Astrocyte of the cerebellum (primary cell): Measurements from ENCODE around the gene P2RX4.

Source experiments
- DNase-seq: peaks from one replicate; pipeline ENCODE4 v3.0.0-alpha.2; 2011; ENCODE audit warnings: low read depth
- H3K4me3 ChIP-seq: 2 replicates; pipeline ENCODE4 v1.5.1; 2011; ENCODE audit warnings: mild to moderate bottlenecking, low read depth, low read length, moderate library complexity
- in situ Hi-C: cut with HindIII; loops from 2 replicates; pipeline ENCODE4 v1.10.0; 2017; ENCODE audit warnings: low sequenced_read_pairs
- TF ChIP-seq, protein P1 (sequence below): IDR thresholded peaks from 2 replicates; pipeline ENCODE4 v1.5.1; 2012; ENCODE audit warnings: low read length, low read depth, moderate library complexity, mild to moderate bottlenecking; ENCODE audit errors: missing control alignments

P2RX4 gene

DNA sequence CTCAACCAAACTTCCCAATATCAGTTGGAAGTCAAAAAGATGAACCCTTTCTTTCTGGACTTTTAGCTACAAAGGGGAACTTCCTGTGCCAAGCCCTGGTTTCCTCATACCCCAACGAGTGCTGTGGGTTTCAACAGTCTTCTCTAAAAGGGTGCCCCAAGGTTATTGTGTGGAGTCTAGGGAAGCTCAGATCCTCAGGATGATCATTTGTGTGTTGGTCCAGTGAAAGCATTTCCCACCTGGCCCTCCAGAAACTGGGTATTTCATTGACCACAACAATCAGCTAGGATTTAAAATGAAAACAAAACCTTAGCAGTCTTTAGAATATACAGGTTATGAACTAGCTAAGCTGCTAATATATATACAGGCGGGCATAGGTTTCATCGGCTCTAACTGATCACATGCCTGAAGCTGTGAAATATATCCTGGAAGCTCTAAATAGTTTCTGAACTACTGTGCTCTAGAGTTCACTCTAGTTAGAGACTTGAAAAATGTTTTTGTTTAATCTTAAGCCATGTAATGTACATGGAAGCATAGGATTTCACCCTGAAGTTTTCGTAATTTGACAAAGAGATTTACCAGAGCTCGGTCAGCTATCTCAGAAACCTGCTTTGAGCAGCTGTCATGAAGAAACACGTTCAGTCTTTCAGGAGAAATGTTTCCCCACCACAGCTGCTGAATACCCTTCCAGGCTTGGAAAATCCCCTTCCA, 29.6 kb downstream of the P2RX4 start:
- no peak for DNase-seq
- in situ Hi-C loops: no loop called here
- no peak overlapping the region for H3K4me3 ChIP-seq
- TF ChIP-seq, protein P1, sequence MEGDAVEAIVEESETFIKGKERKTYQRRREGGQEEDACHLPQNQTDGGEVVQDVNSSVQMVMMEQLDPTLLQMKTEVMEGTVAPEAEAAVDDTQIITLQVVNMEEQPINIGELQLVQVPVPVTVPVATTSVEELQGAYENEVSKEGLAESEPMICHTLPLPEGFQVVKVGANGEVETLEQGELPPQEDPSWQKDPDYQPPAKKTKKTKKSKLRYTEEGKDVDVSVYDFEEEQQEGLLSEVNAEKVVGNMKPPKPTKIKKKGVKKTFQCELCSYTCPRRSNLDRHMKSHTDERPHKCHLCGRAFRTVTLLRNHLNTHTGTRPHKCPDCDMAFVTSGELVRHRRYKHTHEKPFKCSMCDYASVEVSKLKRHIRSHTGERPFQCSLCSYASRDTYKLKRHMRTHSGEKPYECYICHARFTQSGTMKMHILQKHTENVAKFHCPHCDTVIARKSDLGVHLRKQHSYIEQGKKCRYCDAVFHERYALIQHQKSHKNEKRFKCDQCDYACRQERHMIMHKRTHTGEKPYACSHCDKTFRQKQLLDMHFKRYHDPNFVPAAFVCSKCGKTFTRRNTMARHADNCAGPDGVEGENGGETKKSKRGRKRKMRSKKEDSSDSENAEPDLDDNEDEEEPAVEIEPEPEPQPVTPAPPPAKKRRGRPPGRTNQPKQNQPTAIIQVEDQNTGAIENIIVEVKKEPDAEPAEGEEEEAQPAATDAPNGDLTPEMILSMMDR: no peak

DNA sequence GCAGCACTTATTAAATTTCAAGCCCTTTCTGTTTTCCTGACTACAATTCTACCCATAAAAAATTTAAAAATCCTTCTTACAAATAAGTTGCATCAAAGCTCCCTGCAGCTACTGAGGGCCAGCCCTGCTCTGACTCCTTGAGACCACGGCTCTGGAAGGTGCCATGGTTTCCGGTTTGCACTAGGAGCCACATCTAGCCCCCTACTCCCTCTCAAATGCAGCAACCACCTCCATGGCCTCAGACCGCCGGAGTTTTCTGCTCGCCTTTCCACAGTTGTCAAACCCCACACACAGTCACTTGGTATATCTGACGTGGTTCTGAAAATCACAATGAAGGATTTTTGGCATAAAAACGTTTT, 30.1 kb downstream of the P2RX4 start:
- TF ChIP-seq, protein P1: no peak
- no peak overlapping the region for H3K4me3 ChIP-seq
- no peak for DNase-seq
- in situ Hi-C loops: no loop called here

DNA sequence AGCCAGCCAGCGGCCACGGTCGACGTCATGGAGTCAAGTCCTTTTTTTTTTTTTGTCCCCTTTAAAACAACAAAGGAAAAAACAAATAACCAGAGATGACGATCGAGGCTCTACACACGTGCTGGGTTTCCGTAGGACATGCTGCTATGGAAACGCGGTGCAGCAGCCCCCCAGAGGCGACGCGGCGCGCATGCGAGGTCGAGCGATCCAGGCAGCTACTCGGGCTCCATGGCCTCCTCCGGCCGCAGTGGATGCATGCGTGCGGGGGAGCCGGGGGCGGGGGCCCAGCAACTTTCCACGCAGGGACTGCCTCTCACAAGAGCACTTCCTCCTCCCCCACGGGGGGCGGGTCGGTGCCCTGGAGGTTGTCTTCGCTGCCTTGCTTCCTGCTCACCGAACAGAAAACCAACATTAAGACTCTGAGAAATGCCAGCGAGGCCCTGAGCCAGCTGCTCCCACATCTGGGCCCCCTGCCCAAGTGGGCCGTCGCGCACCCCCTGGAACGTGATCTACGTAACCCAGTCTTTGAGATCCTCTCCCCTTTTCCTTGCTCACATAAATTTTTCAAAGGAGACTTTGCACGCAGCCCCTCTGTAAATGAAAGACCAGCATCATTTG, 30.7 kb downstream of the P2RX4 start:
- no peak overlapping the region for H3K4me3 ChIP-seq
- no peak for DNase-seq
- TF ChIP-seq, protein P1: no peak
- in situ Hi-C loops: no loop called here

DNA sequence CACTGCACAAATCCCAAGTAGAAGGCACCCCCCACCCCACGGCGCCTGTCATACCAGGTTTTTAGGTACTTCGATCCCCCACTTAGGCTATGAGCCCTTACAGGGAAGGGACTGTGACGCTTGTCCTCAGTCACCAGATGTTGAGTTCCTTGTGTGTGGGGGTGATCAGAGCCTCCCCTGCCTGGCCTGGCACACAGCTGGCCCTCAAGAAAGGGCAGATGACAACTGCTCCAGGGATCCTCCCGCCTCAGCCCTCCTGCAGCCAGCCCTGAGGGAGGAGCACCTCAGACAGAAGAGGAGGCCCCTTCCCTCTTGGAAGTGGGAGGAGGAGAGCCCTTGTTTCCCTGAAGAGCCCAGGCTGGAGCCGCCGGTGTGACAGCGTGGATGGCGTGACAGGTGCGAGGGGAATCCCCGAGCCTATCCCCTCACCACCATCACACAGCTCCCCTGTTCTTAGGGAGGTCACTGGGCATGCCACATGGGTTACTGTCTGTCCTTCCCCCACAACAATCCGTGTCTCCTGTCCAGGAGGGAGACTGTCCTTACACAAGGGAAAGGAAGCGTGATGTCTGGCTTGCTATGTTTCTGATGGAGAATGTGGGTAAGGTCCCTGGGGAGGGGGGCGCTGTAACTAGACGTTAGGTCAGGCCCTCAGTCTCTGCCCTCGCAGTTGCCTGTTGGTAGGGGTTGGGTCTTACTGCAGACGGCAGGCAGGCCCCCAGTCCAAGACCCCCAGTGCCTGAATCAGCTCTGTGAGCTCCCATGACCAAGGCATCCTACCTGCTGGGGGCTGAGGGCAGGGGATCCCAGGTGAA, 31.4 kb downstream of the P2RX4 start:
- no peak for DNase-seq
- in situ Hi-C loops: no loop called here
- no peak overlapping the region for H3K4me3 ChIP-seq
- TF ChIP-seq, protein P1: no peak

DNA sequence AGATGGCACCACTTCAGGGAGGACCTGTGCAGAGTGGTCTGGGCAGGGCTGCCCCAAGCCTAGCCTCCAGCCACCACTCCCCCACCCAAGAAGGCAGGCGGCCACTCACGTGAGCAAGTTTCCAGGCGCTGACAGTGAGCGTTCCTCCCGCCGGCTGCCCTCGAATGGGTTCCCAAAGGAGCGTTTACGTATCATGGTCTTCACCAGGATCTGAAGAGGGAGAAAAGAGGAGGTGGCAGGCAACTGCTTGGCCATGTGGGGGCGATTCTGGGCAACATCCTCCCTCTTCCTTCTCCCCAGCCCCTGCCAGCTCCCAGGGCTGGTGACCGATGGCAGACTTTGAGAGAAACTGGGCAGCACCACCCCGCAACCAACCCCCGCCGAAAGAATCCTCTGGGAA, 35.1 kb downstream of the P2RX4 start:
- TF ChIP-seq, protein P1: no peak
- H3K4me3 ChIP-seq: no peak overlapping the region
- no peak for DNase-seq
- in situ Hi-C loops: no loop called here

DNA sequence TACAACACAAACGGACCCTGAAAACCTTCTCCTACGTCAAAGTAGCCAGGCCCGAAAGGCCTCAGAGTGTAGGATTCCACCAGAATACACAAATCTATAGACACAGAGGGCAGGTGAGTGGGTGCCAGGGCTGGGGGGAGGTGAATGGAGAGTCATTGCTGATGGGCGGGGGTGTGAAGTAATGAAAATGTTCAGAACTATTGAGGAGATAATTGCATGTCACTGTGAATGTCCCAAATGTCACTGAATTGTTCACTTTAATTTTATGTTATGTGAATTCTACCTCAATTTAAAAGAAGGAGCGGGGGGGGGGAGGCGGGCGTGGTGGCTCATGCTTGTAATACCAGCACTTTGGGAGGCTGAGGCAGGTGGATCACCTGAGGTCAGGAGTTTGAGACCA, 36.0 kb downstream of the P2RX4 start:
- no peak for DNase-seq
- in situ Hi-C loops: no loop called here
- no peak overlapping the region for H3K4me3 ChIP-seq
- TF ChIP-seq, protein P1: no peak
